ENCODE measurements around the gene RPS27. TPM values are rescaled to one million over a fixed set of nuclear protein-coding genes. Genes with fewer than 3 reads are reported as not detected.
"Not testable (repeated sequence)": the region's sequence is repeated elsewhere in the genome, so short reads cannot be mapped to it uniquely, and the experiment has no call there.

RPS27 gene
- total RNA-seq, 1 donor from 2014 or later: 707 TPM

DNA sequence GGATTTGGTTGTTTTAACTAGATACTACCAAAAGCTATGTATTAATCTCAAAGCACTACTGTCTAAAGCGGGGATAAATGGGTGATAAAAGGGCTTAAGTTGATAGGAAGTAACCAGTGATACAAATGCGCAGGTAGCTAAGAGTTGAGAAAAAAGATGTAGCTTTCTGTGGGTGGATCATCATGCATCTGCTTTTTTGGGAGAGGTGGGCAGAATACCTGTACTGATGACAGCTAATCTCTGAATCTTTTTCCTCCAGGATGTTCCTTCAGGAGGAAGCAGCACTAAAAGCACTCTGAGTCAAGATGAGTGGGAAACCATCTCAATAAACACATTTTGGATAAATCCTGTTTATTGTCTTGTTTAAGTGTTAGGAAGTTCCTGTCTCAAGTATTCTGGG, 1.2 kb downstream of the RPS27 start:
- Histone ChIP-seq H3K4me3 (peak overlapping the region; percentile 64 to 73), H3K4me1 (peaks cover 7 to 25% of the 10 kb centered on the region in 2 donors), H3K27me3 (no peaks in the 10 kb centered on the region), H3K9me3 (no peaks in the 10 kb centered on the region), H3K27ac (peak overlapping the region; percentile 86 to 88), H3K36me3 (peaks cover 31 to 44% of the 10 kb centered on the region in 2 donors)
- TF ChIP-seq, protein P1, sequence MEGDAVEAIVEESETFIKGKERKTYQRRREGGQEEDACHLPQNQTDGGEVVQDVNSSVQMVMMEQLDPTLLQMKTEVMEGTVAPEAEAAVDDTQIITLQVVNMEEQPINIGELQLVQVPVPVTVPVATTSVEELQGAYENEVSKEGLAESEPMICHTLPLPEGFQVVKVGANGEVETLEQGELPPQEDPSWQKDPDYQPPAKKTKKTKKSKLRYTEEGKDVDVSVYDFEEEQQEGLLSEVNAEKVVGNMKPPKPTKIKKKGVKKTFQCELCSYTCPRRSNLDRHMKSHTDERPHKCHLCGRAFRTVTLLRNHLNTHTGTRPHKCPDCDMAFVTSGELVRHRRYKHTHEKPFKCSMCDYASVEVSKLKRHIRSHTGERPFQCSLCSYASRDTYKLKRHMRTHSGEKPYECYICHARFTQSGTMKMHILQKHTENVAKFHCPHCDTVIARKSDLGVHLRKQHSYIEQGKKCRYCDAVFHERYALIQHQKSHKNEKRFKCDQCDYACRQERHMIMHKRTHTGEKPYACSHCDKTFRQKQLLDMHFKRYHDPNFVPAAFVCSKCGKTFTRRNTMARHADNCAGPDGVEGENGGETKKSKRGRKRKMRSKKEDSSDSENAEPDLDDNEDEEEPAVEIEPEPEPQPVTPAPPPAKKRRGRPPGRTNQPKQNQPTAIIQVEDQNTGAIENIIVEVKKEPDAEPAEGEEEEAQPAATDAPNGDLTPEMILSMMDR (IDR thresholded peaks at IDR 0.05): no peak
- intact Hi-C loops (cut with DNase I): loop anchor here (2.0 kb wide), 2 partner anchors 191 to 281 kb away; partner anchors contain the start of gene HAX1
- no peak for DNase-seq (ENCODE audit: low spot score in 2 of 2)

DNA sequence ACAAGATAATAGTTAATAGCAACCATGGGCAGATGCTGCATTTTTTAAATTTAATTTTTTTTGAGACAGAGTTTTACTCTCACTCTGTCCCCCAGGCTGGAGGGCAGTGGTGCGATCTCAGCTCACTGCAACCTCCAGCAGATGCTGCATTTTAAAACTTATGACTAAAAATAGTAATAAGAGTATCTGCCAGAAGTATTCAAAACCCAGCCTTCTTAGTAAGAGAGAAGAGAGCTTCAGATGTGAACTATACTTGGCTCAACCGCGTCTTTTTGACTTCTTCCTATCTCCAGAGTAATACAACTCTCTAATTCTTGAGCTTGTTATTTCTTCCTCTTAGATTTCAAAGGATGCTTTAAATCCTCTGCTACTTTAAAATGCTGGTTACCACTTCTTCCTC, 4.6 kb downstream of the RPS27 start:
- intact Hi-C loops (cut with DNase I): no loop called here
- Histone ChIP-seq H3K4me3 (no peak overlapping the region), H3K9me3 (no peaks in the 10 kb centered on the region), H3K27me3 (no peaks in the 10 kb centered on the region), H3K36me3 (peaks cover 31 to 44% of the 10 kb centered on the region in 2 donors), H3K27ac (no peak overlapping the region), H3K4me1 (peaks cover 7 to 22% of the 10 kb centered on the region in 2 donors)
- TF ChIP-seq, protein P1 (IDR thresholded peaks at IDR 0.05): no peak
- DNase-seq (ENCODE audit: low spot score in 2 of 2): no peak

DNA sequence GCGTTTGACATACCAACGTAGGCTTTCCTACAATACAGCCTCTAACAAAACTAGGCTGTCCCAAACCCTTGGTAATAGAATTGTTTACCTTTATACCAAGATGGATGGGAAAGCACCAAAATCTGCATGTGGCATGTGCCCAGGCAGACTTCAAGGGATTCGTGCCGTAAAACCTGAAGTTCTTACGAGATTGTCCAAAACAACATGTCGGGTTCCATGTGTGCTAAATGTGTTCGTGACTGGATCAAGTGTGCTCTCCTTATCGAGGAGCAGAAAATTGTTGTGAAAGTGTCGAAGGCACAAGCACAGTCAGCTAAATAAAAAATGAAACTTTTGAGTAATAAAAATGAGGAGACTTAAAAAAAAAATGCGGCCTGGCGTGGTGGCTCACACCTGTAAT, 5.1 kb downstream of the RPS27 start:
- TF ChIP-seq, protein P1 (IDR thresholded peaks at IDR 0.05): no peak
- H3K9me3 ChIP-seq: no peaks in the 10 kb centered on the region
- no peak overlapping the region for H3K27ac ChIP-seq
- H3K4me1 ChIP-seq: peaks cover 7 to 22% of the 10 kb centered on the region in 2 donors
- no peaks in the 10 kb centered on the region for H3K27me3 ChIP-seq
- H3K36me3 ChIP-seq: peaks cover 31 to 44% of the 10 kb centered on the region in 2 donors
- no peak overlapping the region for H3K4me3 ChIP-seq
- intact Hi-C loops (cut with DNase I): no loop called here
- no peak for DNase-seq (ENCODE audit: low spot score in 2 of 2)

- DNase-seq (ENCODE audit: low spot score in 2 of 2); H3K27me3 ChIP-seq; H3K27ac ChIP-seq; H3K4me3 ChIP-seq; H3K9me3 ChIP-seq; intact Hi-C loops (cut with DNase I): not testable (repeated sequence)
- H3K4me1 ChIP-seq: peaks cover 7 to 17% of the 10 kb centered on the region in 2 donors
- peaks cover 31 to 43% of the 10 kb centered on the region in 2 donors for H3K36me3 ChIP-seq
Observed at GRCh38 chr1:153996882-153997281, 6.3 kb downstream of the RPS27 start.

DNA sequence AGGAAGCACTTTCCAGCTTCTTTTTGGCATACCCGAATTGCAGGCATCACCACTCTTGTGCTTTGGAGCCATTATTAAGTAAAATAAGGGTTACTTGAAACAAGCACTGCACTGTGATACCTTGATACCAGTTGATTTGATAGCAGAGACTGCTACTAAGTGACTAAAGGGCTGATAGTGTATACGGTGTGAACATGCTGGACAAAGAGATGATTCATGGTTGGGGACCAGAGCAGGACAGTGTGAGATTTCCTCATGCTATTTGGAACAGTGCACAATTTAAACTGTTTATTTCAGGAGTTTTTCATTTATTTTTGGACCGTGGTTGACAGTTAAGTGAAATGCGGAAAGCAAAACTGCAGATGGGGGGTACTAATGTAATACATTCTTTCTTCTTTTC, 9.9 kb downstream of the RPS27 start:
- Histone ChIP-seq H3K27me3 (no peaks in the 10 kb centered on the region), H3K36me3 (peaks cover 10 to 11% of the 10 kb centered on the region in 2 donors), H3K27ac (no peak overlapping the region), H3K9me3 (no peaks in the 10 kb centered on the region), H3K4me1 (no peaks in the 10 kb centered on the region), H3K4me3 (no peak overlapping the region)
- TF ChIP-seq, protein P1 (IDR thresholded peaks at IDR 0.05): no peak
- no peak for DNase-seq (ENCODE audit: low spot score in 2 of 2)
- intact Hi-C loops (cut with DNase I): no loop called here

DNA sequence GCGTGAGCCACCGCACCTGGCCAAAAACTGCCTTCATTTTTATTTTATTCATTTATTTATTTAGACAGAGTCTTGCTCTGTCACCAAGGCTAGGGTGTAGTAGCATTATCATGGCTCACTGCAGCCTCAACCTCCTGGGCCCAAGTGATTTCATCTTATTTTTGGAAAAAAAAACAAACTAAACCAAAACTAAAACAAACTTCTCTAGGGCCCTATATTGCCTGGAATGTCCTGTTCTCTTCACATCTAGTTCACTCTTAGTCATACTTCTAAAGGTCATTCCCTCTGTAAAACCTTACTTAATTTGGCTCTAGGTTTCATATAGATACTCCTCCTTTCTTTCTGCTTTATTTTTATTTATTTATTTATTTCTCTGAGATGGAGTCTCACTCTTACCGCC, 15.6 kb downstream of the RPS27 start:
- peaks cover 0 to 4% of the 10 kb centered on the region in 2 donors for H3K4me1 ChIP-seq
- TF ChIP-seq, protein P1 (IDR thresholded peaks at IDR 0.05): no peak
- intact Hi-C loops (cut with DNase I): no loop called here

More for the DNA sequence above, 15.6 kb downstream of the RPS27 start:
- Histone ChIP-seq H3K27ac (peak overlapping the region; percentile 14 to 50), H3K36me3 (no peaks in the 10 kb centered on the region), H3K4me3 (no peak overlapping the region), H3K9me3 (no peaks in the 10 kb centered on the region), H3K27me3 (no peaks in the 10 kb centered on the region)
- no peak for DNase-seq (ENCODE audit: low spot score in 2 of 2)
